HEK293 (cell line): ENCODE measurements around the gene SGIP1.

ENCODE experiments used
- KLF10 ChIP-seq: fragments of 450-650 bp; IDR thresholded peaks from 2 replicates; pipeline ENCODE4 v1.5.1; 2018; ENCODE audit warnings: missing biosample characterization, mild to moderate bottlenecking, missing genetic modification characterization
- ZBTB7A ChIP-seq: fragments of 450-650 bp; formaldehyde crosslinking; IDR thresholded peaks from 2 replicates; pipeline ENCODE4 v1.5.1; 2016; ENCODE audit warnings: low read depth, missing biosample characterization, missing genetic modification characterization
- ZNF140 ChIP-seq: fragments of 450-650 bp; formaldehyde crosslinking; IDR thresholded peaks from 2 replicates; pipeline ENCODE4 v1.5.1; 2016; ENCODE audit warnings: missing biosample characterization, missing genetic modification characterization
- ZNF48 ChIP-seq: fragments of 450-650 bp; formaldehyde crosslinking; IDR thresholded peaks from 2 replicates; pipeline ENCODE4 v1.5.1; 2016; ENCODE audit warnings: missing biosample characterization, missing genetic modification characterization
- ZNF514 ChIP-seq: fragments of 450-650 bp; formaldehyde crosslinking; IDR thresholded peaks from 2 replicates; pipeline ENCODE4 v1.5.1; 2016; ENCODE audit warnings: missing biosample characterization, missing genetic modification characterization
- ZNF521 ChIP-seq: fragments of 450-650 bp; formaldehyde crosslinking; IDR thresholded peaks from 2 replicates; pipeline ENCODE4 v1.5.1; 2017; ENCODE audit warnings: missing biosample characterization, mild to moderate bottlenecking, missing genetic modification characterization
- ZNF623 ChIP-seq: fragments of 450-650 bp; formaldehyde crosslinking; IDR thresholded peaks from 2 replicates; pipeline ENCODE4 v1.5.1; 2016; ENCODE audit warnings: missing biosample characterization, missing genetic modification characterization
- ZNF639 ChIP-seq: fragments of 450-650 bp; formaldehyde crosslinking; IDR thresholded peaks from 2 replicates; pipeline ENCODE4 v1.5.1; 2016; ENCODE audit warnings: missing biosample characterization, missing genetic modification characterization
- TF ChIP-seq, protein P1 (sequence below): fragments of 450-650 bp; formaldehyde crosslinking; IDR thresholded peaks from 2 replicates; pipeline ENCODE4 v1.5.1; 2016; ENCODE audit warnings: missing biosample characterization, missing genetic modification characterization
- TF ChIP-seq, protein P2 (sequence below): fragments of 450-650 bp; formaldehyde crosslinking; IDR thresholded peaks from 2 replicates; pipeline ENCODE4 v1.5.1; 2016; ENCODE audit warnings: missing biosample characterization, missing genetic modification characterization
- TF ChIP-seq, protein P3 (sequence below): fragments of 450-650 bp; formaldehyde crosslinking; IDR thresholded peaks from 2 replicates; pipeline ENCODE4 v1.5.1; 2016; ENCODE audit warnings: missing biosample characterization, missing genetic modification characterization

GRCh38 chr1:66578841-66579240 lies 44.9 kb downstream of the SGIP1 start:
- TF ChIP-seq, protein P1, sequence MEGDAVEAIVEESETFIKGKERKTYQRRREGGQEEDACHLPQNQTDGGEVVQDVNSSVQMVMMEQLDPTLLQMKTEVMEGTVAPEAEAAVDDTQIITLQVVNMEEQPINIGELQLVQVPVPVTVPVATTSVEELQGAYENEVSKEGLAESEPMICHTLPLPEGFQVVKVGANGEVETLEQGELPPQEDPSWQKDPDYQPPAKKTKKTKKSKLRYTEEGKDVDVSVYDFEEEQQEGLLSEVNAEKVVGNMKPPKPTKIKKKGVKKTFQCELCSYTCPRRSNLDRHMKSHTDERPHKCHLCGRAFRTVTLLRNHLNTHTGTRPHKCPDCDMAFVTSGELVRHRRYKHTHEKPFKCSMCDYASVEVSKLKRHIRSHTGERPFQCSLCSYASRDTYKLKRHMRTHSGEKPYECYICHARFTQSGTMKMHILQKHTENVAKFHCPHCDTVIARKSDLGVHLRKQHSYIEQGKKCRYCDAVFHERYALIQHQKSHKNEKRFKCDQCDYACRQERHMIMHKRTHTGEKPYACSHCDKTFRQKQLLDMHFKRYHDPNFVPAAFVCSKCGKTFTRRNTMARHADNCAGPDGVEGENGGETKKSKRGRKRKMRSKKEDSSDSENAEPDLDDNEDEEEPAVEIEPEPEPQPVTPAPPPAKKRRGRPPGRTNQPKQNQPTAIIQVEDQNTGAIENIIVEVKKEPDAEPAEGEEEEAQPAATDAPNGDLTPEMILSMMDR (tag by site-specific recombination): no peak
- no peak for TF ChIP-seq ZNF514
- no peak for TF ChIP-seq ZNF639 (tag by site-specific recombination)
- TF ChIP-seq ZNF48 (tag by site-specific recombination): no peak
- no peak for TF ChIP-seq ZNF140
- TF ChIP-seq ZNF623 (tag by site-specific recombination): no peak
- TF ChIP-seq ZBTB7A (tag by site-specific recombination): no peak
- no peak for TF ChIP-seq ZNF521 (tag by site-specific recombination)
- TF ChIP-seq, protein P2, sequence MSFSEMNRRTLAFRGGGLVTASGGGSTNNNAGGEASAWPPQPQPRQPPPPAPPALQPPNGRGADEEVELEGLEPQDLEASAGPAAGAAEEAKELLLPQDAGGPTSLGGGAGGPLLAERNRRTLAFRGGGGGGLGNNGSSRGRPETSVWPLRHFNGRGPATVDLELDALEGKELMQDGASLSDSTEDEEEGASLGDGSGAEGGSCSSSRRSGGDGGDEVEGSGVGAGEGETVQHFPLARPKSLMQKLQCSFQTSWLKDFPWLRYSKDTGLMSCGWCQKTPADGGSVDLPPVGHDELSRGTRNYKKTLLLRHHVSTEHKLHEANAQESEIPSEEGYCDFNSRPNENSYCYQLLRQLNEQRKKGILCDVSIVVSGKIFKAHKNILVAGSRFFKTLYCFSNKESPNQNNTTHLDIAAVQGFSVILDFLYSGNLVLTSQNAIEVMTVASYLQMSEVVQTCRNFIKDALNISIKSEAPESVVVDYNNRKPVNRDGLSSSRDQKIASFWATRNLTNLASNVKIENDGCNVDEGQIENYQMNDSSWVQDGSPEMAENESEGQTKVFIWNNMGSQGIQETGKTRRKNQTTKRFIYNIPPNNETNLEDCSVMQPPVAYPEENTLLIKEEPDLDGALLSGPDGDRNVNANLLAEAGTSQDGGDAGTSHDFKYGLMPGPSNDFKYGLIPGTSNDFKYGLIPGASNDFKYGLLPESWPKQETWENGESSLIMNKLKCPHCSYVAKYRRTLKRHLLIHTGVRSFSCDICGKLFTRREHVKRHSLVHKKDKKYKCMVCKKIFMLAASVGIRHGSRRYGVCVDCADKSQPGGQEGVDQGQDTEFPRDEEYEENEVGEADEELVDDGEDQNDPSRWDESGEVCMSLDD (tag by site-specific recombination): no peak
- no peak for TF ChIP-seq KLF10 (tag by site-specific recombination)
- TF ChIP-seq, protein P3, sequence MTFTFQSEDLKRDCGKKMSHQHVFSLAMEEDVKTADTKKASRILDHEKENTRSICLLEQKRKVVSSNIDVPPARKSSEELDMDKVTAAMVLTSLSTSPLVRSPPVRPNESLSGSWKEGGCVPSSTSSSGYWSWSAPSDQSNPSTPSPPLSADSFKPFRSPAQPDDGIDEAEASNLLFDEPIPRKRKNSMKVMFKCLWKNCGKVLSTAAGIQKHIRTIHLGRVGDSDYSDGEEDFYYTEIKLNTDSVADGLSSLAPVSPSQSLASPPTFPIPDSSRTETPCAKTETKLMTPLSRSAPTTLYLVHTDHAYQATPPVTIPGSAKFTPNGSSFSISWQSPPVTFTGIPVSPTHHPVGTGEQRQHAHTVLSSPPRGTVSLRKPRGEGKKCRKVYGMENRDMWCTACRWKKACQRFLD (tag by site-specific recombination): no peak
